ENCODE results near the gene HLA-DQB2. TPM values are rescaled to one million over a fixed set of nuclear protein-coding genes. Genes with fewer than 3 reads are reported as not detected.

HLA-DQB2 gene
- total and polyA plus RNA-seq, 10 of the 15 experiments (the other 5 are each of a cell fraction or from before 2014, with no cell fraction given) = 0.28 to 27.1 (median 8.0) TPM

GRCh38 chr6:32775071-32775470, 11.7 kb upstream of the HLA-DQB2 start:
- Histone ChIP-seq H2AFZ (ENCODE audit: control insufficient read depth, low read depth, low read length) (no peak overlapping the region), H3K9me3 (replicated peaks; ENCODE audit: control insufficient read depth, insufficient read depth, low read length) (no peaks in the 10 kb centered on the region), H3K4me1 (ENCODE audit: control insufficient read depth, insufficient read depth, low read length) (no peaks in the 10 kb centered on the region), H3K79me2 (ENCODE audit: control insufficient read depth, insufficient read depth, low read length) (no peaks in the 10 kb centered on the region), H3K4me2 (ENCODE audit: control insufficient read depth, insufficient read depth) (no peak overlapping the region), H3K9ac (ENCODE audit: control insufficient read depth, insufficient read depth, low read length) (no peak overlapping the region), H3K27ac (ENCODE audit: control insufficient read depth, insufficient read depth) (no peak overlapping the region), H3K4me3 (no peak overlapping the region), H3K36me3 (ENCODE audit: control insufficient read depth in 2 of 2, insufficient read depth in 2 of 2, low read length in 1 of 2) (no peaks in the 10 kb centered on the region), H4K20me1 (ENCODE audit: control insufficient read depth, insufficient read depth) (no peaks in the 10 kb centered on the region), H3K27me3 (replicated peaks in 1 of 2; ENCODE audit: control insufficient read depth in 2 of 2, insufficient read depth in 2 of 2, low read length in 1 of 2) (no peaks in the 10 kb centered on the region)
- TF ChIP-seq CHD4 (IDR thresholded peaks at IDR 0.05) (no peak), E4F1 (IDR thresholded peaks at IDR 0.05; ENCODE audit: borderline replicate concordance, partially characterized antibody) (no peak), HDAC2 (IDR thresholded peaks at IDR 0.05) (no peak), ZNF207 (IDR thresholded peaks at IDR 0.05; ENCODE audit: borderline replicate concordance) (no peak), RFX5 (IDR thresholded peaks at IDR 0.05; ENCODE audit: low read depth, low read length) (no peak), TAF1 (IDR thresholded peaks at IDR 0.05; ENCODE audit: borderline replicate concordance, low read depth, low read length) (no peak), ZBTB11 (CRISPR knock-in tag; IDR thresholded peaks at IDR 0.05) (no peak), SMC3 (IDR thresholded peaks at IDR 0.05; ENCODE audit: borderline replicate concordance, low read length) (no peak)
- ChIA-PET POLR2A (no interaction called here), CTCF (interaction anchor here (1.1 kb wide), 1 partner anchor 10 kb away, joined by 3 read pairs; no protein-coding TSS in a partner anchor), SMC1A (ENCODE audit: uncharacterized antibody, unreplicated experiment) (interaction anchor here (0.7 to 1.7 kb wide), 4 partner anchors 9 to 361 kb away, joined by 3 read pairs; no protein-coding TSS in a partner anchor), RAD21 (ENCODE audit: unreplicated experiment) (no interaction called here)
- no TSS peak for BruUV-seq (replicated peaks)
- 0% methylated on average over 1 of the region's 1 CpG for WGBS (ENCODE audit: insufficient coverage, insufficient replicate concordance, low lambda C conversion rate, missing lambda C conversion rate)
- ATAC-seq (no peak), FAIRE-seq (no peak), DNase-seq (ENCODE audit: low read depth, low spot score) (no peak)
- intact Hi-C loops (cut with micrococcal nuclease; ENCODE audit: unreplicated experiment) (no loop called here), in situ Hi-C loops (cut with MboI) (no loop called here)

All from GM12878 (cell line).